Ovary (tissue), 3 donors: ENCODE data around the gene DYRK1B.
"Not testable (repeated sequence)": the region's sequence is repeated elsewhere in the genome, so short reads cannot be mapped to it uniquely, and the experiment has no call there.

Experiments
- EP300 ChIP-seq: sonication (generic); formaldehyde crosslinking; IDR thresholded peaks from one replicate; pipeline ENCODE4 v1.6.1; 2017; ENCODE audit warnings: antibody characterized with exemption
- POLR2A ChIP-seq: fragments of 450-650 bp; IDR thresholded peaks from one replicate; pipeline ENCODE4 v1.6.1; 2017; ENCODE audit warnings: antibody characterized with exemption, mild to moderate bottlenecking, moderate library complexity
- TF ChIP-seq, protein P1 (sequence below), 3 donors: fragments of 450-650 bp in 2 of 3; fragments of 200-600 bp in 1 of 3; IDR thresholded peaks; one replicate each; pipeline versions ENCODE4 v1.5.1 to v1.8.0; 2016 to 2022; ENCODE audit warnings: antibody characterized with exemption in 3 of 3, mild to moderate bottlenecking in 1 of 3
- donor health status: DM: no; HTN: no; CAD: no.

DNA sequence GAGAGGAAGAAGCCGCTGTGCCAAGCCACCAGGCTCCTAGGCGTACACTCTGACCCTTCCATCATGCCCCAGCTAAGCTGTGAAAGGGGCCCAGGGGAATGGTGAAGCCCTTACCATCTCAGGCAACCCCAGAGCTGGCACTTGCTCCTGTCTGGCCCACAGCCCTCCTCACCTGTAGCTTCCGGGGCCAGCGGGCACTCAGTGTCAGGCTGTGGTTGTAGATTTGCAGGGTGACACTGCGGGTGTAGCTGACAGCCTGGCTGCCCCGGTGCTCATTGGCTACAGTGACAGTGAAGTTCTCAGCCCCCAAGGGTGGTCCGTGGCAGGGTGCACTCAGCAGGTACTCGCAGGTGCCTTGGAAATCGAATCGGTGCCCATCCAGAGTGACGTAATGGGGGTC, 42.5 kb upstream of the DYRK1B start:
- TF ChIP-seq, protein P1, sequence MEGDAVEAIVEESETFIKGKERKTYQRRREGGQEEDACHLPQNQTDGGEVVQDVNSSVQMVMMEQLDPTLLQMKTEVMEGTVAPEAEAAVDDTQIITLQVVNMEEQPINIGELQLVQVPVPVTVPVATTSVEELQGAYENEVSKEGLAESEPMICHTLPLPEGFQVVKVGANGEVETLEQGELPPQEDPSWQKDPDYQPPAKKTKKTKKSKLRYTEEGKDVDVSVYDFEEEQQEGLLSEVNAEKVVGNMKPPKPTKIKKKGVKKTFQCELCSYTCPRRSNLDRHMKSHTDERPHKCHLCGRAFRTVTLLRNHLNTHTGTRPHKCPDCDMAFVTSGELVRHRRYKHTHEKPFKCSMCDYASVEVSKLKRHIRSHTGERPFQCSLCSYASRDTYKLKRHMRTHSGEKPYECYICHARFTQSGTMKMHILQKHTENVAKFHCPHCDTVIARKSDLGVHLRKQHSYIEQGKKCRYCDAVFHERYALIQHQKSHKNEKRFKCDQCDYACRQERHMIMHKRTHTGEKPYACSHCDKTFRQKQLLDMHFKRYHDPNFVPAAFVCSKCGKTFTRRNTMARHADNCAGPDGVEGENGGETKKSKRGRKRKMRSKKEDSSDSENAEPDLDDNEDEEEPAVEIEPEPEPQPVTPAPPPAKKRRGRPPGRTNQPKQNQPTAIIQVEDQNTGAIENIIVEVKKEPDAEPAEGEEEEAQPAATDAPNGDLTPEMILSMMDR (IDR thresholded peaks at IDR 0.05) = not testable (repeated sequence)
- TF ChIP-seq EP300, POLR2A: not testable (repeated sequence)
